NOMO-1 (cell line): ENCODE results near the gene ASB5.

Experiments used
- DNase-seq, 2 experiments: peaks; one replicate each; lab custom pipeline; 2025; ENCODE audit not compliant: unreplicated experiment in 2 of 2; lab: John Stamatoyannopoulos, UW

ASB5 gene

GRCh38 chr4:176185051-176185450 is 84.0 kb downstream of the ASB5 start:
- no peak for DNase-seq
